ENCODE measurements around the gene SLC26A1. TPM values are rescaled to one million over a fixed set of nuclear protein-coding genes. Genes with fewer than 3 reads are reported as not detected.

SLC26A1 gene
- total RNA-seq, 2 experiments from 2014 or later: 0.30 TPM; not detected in 1

DNA sequence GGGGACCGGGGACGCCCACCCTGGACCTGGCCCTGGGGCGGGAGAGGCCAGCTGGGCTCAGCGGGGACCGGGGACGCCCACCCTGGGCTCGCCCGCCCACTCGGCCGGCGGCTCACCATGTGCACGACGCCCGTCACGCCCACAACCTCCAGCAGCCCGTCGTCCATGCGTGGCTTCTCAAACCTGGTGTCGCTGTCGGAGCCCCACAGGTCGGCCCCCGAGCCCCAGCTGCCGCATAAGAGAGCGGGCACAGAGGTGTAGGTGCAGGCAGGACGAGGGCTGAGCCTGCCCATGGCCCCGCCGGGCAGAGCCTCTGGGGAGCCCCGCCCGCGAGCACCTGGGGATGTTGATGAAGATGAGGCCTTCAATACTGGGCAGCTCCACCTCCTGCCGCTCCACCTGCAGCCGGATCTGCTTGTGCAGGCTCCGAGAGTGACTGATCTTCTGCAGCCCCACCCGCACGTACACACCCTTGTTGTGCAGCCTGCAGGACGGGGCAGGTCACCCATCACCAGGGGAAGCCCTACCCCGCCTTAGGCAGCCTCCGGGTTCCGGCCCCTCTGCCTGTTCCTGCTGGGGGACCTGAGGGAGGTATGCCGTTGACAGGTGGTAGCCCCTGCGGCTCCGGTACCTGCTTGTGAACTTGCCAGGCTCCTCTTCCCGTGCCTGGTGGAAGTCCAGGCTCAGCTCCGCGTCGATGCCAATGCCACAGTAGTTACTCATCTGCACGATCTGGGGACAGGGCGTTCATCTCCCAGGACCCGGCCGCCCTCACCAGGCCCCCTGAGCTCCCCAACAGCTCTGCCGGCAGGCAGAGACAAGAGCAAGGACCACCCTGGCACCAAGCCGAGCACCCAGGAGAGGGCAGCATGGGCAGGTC is 31.6 kb downstream of the SLC26A1 start:
- H3K79me2 ChIP-seq (ENCODE audit: insufficient read depth, low read depth, low read length): no peaks in the 10 kb centered on the region
- TF ChIP-seq EZH2phosphoT487 (IDR thresholded peaks at IDR 0.05; ENCODE audit: borderline replicate concordance, low read depth, low read length) (no peak), CTCF (conservative IDR thresholded peaks at IDR 0.05; ENCODE audit: low read length) (no peak)
- H3K9me2 ChIP-seq (ENCODE audit: insufficient read depth, low read length): no peaks in the 10 kb centered on the region
- no peak for DNase-seq (ENCODE audit: low spot score)
- H4K20me1 ChIP-seq (ENCODE audit: insufficient read depth, low read length): no peaks in the 10 kb centered on the region
- H2AFZ ChIP-seq (ENCODE audit: low read length): no peak overlapping the region
- intact Hi-C loops (cut with micrococcal nuclease; ENCODE audit: unreplicated experiment): no loop called here
- ChIA-PET CTCF (ENCODE audit: unreplicated experiment) (no interaction called here), POLR2A (no interaction called here)
- H3K36me3 ChIP-seq (ENCODE audit: insufficient read depth, low read length): no peaks in the 10 kb centered on the region
- no peaks in the 10 kb centered on the region for H3K4me1 ChIP-seq (ENCODE audit: insufficient read depth, low read length, poor library complexity, severe bottlenecking)
- no peak overlapping the region for H3K27ac ChIP-seq (ENCODE audit: low read depth, low read length, poor library complexity, severe bottlenecking)
- no peak overlapping the region for H3K4me2 ChIP-seq (ENCODE audit: low read length)
- BruUV-seq (replicated peaks): no TSS peak
- no peaks in the 10 kb centered on the region for H3K9me3 ChIP-seq (ENCODE audit: low read length)
- H3K4me3 ChIP-seq (ENCODE audit: low read depth, low read length, poor library complexity, severe bottlenecking): no peak overlapping the region

- Histone ChIP-seq H3K4me2 (ENCODE audit: low read length) (no peak overlapping the region), H4K20me1 (ENCODE audit: insufficient read depth, low read length) (no peaks in the 10 kb centered on the region), H3K27ac (ENCODE audit: low read depth, low read length, poor library complexity, severe bottlenecking) (no peak overlapping the region), H3K36me3 (ENCODE audit: insufficient read depth, low read length) (no peaks in the 10 kb centered on the region), H3K9me2 (ENCODE audit: insufficient read depth, low read length) (no peaks in the 10 kb centered on the region), H3K79me2 (ENCODE audit: insufficient read depth, low read depth, low read length) (no peaks in the 10 kb centered on the region), H2AFZ (ENCODE audit: low read length) (no peak overlapping the region), H3K4me3 (ENCODE audit: low read depth, low read length, poor library complexity, severe bottlenecking) (no peak overlapping the region), H3K4me1 (ENCODE audit: insufficient read depth, low read length, poor library complexity, severe bottlenecking) (no peaks in the 10 kb centered on the region), H3K9me3 (ENCODE audit: low read length) (no peaks in the 10 kb centered on the region)
- ChIA-PET POLR2A (no interaction called here), CTCF (ENCODE audit: unreplicated experiment) (no interaction called here)
- intact Hi-C loops (cut with micrococcal nuclease; ENCODE audit: unreplicated experiment): no loop called here
- TF ChIP-seq EZH2phosphoT487 (IDR thresholded peaks at IDR 0.05; ENCODE audit: borderline replicate concordance, low read depth, low read length) (no peak), CTCF (conservative IDR thresholded peaks at IDR 0.05; ENCODE audit: low read length) (no peak)
- DNase-seq (ENCODE audit: low spot score): no peak
- no TSS peak for BruUV-seq (replicated peaks)
Observed at GRCh38 chr4:960636-961350, 32.4 kb downstream of the SLC26A1 start.

Data from OCI-LY7 (cell line).